Esophagus squamous epithelium (tissue), 4 donors: ENCODE data around the gene FXYD6.

Source experiments
- POLR2A ChIP-seq, 4 donors: fragments of 450-650 bp; IDR thresholded peaks; one replicate each; pipeline ENCODE4 v1.6.1; 2017; ENCODE audit warnings: antibody characterized with exemption in 4 of 4, mild to moderate bottlenecking in 4 of 4, moderate library complexity in 3 of 4
- TF ChIP-seq, protein P1 (sequence below), 6 experiments: fragments of 450-650 bp in 4 of 6; fragments of 200-600 bp in 2 of 6; sonication (generic) in 2 of 6; IDR thresholded peaks; one replicate each; pipeline ENCODE4 v1.5.1; 2016 to 2019; ENCODE audit warnings: antibody characterized with exemption in 6 of 6, mild to moderate bottlenecking in 4 of 6, moderate library complexity in 4 of 6

DNA sequence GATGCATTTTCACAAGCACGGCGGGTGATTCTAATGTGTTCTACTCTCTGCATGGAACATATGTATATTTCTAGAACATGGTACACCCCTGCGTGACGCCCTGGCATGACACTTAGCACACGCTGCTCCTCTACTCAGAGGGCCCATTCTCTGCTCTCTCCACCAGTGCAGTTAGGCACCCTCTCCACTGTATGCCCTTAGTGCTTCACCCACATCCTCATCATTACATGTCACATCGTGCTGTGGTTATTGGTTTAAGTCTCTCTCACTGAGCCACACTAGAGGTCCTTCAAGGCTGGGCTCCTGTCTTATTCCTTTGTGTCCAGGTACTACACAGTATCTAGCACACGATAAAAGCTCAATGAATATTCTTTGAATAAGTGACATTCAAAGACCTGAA, 36.0 kb upstream of the FXYD6 start:
- TF ChIP-seq, protein P1, sequence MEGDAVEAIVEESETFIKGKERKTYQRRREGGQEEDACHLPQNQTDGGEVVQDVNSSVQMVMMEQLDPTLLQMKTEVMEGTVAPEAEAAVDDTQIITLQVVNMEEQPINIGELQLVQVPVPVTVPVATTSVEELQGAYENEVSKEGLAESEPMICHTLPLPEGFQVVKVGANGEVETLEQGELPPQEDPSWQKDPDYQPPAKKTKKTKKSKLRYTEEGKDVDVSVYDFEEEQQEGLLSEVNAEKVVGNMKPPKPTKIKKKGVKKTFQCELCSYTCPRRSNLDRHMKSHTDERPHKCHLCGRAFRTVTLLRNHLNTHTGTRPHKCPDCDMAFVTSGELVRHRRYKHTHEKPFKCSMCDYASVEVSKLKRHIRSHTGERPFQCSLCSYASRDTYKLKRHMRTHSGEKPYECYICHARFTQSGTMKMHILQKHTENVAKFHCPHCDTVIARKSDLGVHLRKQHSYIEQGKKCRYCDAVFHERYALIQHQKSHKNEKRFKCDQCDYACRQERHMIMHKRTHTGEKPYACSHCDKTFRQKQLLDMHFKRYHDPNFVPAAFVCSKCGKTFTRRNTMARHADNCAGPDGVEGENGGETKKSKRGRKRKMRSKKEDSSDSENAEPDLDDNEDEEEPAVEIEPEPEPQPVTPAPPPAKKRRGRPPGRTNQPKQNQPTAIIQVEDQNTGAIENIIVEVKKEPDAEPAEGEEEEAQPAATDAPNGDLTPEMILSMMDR (IDR thresholded peaks at IDR 0.05) = no peak
- TF ChIP-seq POLR2A (IDR thresholded peaks at IDR 0.05) = no peak
